MM.1S (cell line): ENCODE measurements around the gene NEXN.

Experiments
- EZH2 ChIP-seq: fragments of 300-600 bp; sonication (generic); optimal IDR thresholded peaks from 2 replicates; pipeline ENCODE3; 2017; ENCODE audit warnings: low read depth, mild to moderate bottlenecking, antibody characterized with exemption, low read length, mixed read lengths
- TF ChIP-seq, protein P1 (sequence below): fragments of 300-600 bp; sonication (generic); IDR thresholded peaks from 2 replicates; pipeline ENCODE4 v1.5.1; 2016; ENCODE audit warnings: antibody characterized with exemption, low read length, mixed read lengths

DNA sequence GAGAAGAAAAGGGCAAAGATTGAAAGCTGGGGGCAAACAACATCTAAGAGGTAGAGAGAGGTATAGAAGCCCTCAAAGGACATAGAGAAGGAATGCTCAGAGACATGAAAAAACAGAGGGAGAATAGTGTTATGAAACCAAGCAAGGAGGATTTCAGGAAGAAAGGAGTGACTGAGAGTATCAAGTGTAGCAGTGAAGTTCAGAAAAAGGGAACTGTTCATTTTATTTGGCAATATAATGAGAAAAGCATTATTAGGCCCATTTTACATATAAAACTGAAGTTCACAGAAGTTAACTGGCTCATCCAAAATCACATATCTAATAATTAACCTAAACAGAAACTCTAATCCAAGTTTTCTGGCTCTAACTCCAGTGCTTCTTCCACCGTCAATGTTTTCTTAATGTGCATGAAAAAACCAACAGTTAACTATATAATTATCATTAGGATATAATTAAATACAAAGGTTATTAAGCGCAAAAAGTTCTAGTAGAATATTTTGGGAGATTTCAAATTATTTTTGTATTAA, 17.7 kb downstream of the NEXN start:
- TF ChIP-seq, protein P1, sequence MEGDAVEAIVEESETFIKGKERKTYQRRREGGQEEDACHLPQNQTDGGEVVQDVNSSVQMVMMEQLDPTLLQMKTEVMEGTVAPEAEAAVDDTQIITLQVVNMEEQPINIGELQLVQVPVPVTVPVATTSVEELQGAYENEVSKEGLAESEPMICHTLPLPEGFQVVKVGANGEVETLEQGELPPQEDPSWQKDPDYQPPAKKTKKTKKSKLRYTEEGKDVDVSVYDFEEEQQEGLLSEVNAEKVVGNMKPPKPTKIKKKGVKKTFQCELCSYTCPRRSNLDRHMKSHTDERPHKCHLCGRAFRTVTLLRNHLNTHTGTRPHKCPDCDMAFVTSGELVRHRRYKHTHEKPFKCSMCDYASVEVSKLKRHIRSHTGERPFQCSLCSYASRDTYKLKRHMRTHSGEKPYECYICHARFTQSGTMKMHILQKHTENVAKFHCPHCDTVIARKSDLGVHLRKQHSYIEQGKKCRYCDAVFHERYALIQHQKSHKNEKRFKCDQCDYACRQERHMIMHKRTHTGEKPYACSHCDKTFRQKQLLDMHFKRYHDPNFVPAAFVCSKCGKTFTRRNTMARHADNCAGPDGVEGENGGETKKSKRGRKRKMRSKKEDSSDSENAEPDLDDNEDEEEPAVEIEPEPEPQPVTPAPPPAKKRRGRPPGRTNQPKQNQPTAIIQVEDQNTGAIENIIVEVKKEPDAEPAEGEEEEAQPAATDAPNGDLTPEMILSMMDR = no peak
- no peak for TF ChIP-seq EZH2
